ENCODE measurements around the gene ACTR6. TPM values are rescaled to one million over a fixed set of nuclear protein-coding genes. Genes with fewer than 3 reads are reported as not detected.
"Not testable (repeated sequence)": the region's sequence is repeated elsewhere in the genome, so short reads cannot be mapped to it uniquely, and the experiment has no call there.

ACTR6 gene
- total and polyA plus RNA-seq, 7 experiments from 2014 or later = 24.1 to 46.8 (median 40.2) TPM

DNA sequence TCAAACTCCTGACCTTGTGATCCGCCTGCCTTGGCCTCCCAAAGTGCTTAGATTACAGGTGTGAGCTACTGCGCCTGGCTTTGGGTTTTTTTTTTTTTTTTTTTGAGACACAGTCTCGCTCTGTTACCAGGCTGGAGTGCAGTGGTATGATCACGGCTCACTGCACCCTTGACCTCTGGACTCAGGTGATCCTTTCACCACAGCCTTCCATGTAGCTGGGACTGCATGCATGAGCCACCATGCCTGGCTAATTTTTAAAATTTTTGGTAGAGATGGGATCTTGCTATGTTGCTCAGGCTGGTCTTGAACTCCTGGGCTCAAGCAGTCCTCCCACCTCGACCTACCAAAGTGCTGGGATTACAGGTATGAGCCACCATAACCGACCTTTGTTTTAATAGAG lies 21.6 kb downstream of the ACTR6 start:
- H3K4me3 ChIP-seq (ENCODE audit: low read length); H3K9me3 ChIP-seq (ENCODE audit: control insufficient read depth in 2 of 3, low read length in 3 of 3); ATAC-seq; H3K9me3 Mint-ChIP-seq; intact Hi-C loops (cut with micrococcal nuclease); H3K27me3 ChIP-seq (ENCODE audit: control insufficient read depth in 2 of 2, insufficient read depth in 2 of 2, low read length in 2 of 2); CTCF ChIA-PET; H3K4me1 Mint-ChIP-seq; H3K4me1 ChIP-seq (ENCODE audit: control insufficient read depth in 2 of 2, insufficient read depth in 2 of 2, low read length in 2 of 2); H3K4me3 Mint-ChIP-seq; H3K27ac ChIP-seq (ENCODE audit: low read depth, low read length); POLR2A ChIA-PET; DNase-seq; H3K27me3 Mint-ChIP-seq: not testable (repeated sequence)
- peaks cover 4 to 69% (median 11%) of the 10 kb centered on the region in 3 experiments for H3K36me3 ChIP-seq (ENCODE audit: control insufficient read depth in 2 of 3, insufficient read depth in 3 of 3, low read length in 3 of 3)
- Mint-ChIP-seq H3K36me3 (peaks cover 2 to 26% (median 10%) of the 10 kb centered on the region in 5 donors), H3K27ac (peak overlapping the region in 1 of 9 donors; percentile 74)

DNA sequence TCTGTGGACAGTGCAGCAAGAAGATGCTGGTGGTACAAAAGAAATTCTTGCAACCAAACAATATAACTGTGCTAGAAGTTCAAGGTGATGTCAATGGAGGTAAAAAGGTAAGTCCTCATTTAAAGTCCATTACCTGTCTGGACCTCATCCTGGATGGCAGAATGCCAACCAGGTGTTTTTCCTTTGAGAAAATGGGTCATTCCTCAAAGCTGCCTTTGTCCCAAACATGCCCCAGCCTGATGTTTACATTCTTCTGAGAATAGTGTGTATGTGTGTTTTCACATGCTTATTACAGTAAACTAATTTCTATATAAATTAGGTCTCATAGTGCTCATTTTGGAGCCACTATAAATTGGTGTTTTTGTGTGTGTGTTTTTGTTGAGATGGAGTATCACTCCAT lies 24.9 kb downstream of the ACTR6 start:
- ChIA-PET POLR2A (no interaction called here), CTCF (no interaction called here)
- intact Hi-C loops (cut with micrococcal nuclease) = no loop called here
- Histone ChIP-seq H3K27me3 (ENCODE audit: control insufficient read depth in 2 of 2, insufficient read depth in 2 of 2, low read length in 2 of 2) (no peaks in the 10 kb centered on the region), H3K9me3 (ENCODE audit: control insufficient read depth in 2 of 3, low read length in 3 of 3) (no peaks in the 10 kb centered on the region), H3K36me3 (ENCODE audit: control insufficient read depth in 2 of 3, insufficient read depth in 3 of 3, low read length in 3 of 3) (peaks cover 0 to 39% (median 5%) of the 10 kb centered on the region in 3 experiments), H3K27ac (ENCODE audit: low read depth, low read length) (no peak overlapping the region), H3K4me1 (ENCODE audit: control insufficient read depth in 2 of 2, insufficient read depth in 2 of 2, low read length in 2 of 2) (no peaks in the 10 kb centered on the region), H3K4me3 (ENCODE audit: low read length) (no peak overlapping the region)
- Mint-ChIP-seq H3K27me3 (no peaks in the 10 kb centered on the region), H3K4me3 (no peak overlapping the region), H3K9me3 (no peaks in the 10 kb centered on the region), H3K36me3 (peaks cover 2 to 17% (median 10%) of the 10 kb centered on the region in 5 donors), H3K4me1 (no peaks in the 10 kb centered on the region), H3K27ac (no peak overlapping the region)
- no peak for ATAC-seq
- DNase-seq = no peak

DNA sequence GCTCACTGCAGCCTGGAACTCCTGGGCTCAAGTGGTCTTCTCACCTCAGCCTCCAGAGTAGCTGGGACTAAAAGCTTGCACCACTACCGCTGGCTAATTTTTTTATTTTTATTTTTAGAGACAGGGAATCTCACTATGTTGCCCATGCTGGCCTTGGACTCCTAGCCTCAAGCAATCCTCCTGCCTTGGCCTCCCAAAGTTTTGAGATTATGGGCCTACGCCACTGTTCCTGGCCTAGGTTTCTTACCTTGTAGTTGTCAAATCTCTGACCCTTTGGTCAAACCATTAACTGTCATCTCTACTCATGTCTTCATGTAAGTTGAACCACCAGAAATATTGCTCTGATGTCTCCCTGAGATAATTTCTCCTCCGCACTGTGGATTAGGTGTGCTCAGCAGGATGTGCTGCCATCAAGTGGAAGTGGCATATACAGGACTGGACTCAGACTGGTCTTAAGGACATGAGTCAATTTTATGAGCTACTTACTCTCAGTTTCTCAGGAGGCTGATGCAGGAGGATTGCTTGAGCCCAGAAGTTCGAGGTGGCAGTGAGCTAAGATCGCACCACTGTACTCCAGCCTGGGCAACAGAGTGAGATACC lies 28.5 kb downstream of the ACTR6 start:
- no peak overlapping the region for H3K27ac ChIP-seq (ENCODE audit: low read depth, low read length)
- DNase-seq (no peak), ATAC-seq (no peak)
- no peak overlapping the region for H3K27ac Mint-ChIP-seq
- ChIA-PET CTCF (no interaction called here), POLR2A (interaction anchor here (1.0 kb wide), 1 partner anchor 8 kb away, joined by 3 read pairs; no protein-coding TSS in a partner anchor)
- H3K9me3 Mint-ChIP-seq = no peaks in the 10 kb centered on the region
- no peaks in the 10 kb centered on the region for H3K27me3 Mint-ChIP-seq
- H3K36me3 ChIP-seq (ENCODE audit: control insufficient read depth in 2 of 3, insufficient read depth in 3 of 3, low read length in 3 of 3) = peaks cover 0 to 15% (median 0%) of the 10 kb centered on the region in 3 experiments
- intact Hi-C loops (cut with micrococcal nuclease) = no loop called here
- H3K4me3 Mint-ChIP-seq = no peak overlapping the region
- no peaks in the 10 kb centered on the region for H3K27me3 ChIP-seq (ENCODE audit: control insufficient read depth in 2 of 2, insufficient read depth in 2 of 2, low read length in 2 of 2)
- H3K4me1 ChIP-seq (ENCODE audit: control insufficient read depth in 2 of 2, insufficient read depth in 2 of 2, low read length in 2 of 2) = no peaks in the 10 kb centered on the region
- H3K9me3 ChIP-seq (ENCODE audit: control insufficient read depth in 2 of 3, low read length in 3 of 3) = no peaks in the 10 kb centered on the region
- H3K4me3 ChIP-seq (ENCODE audit: low read length) = no peak overlapping the region
- peaks cover 0 to 5% (median 5%) of the 10 kb centered on the region in 5 donors for H3K36me3 Mint-ChIP-seq
- H3K4me1 Mint-ChIP-seq = no peaks in the 10 kb centered on the region

DNA sequence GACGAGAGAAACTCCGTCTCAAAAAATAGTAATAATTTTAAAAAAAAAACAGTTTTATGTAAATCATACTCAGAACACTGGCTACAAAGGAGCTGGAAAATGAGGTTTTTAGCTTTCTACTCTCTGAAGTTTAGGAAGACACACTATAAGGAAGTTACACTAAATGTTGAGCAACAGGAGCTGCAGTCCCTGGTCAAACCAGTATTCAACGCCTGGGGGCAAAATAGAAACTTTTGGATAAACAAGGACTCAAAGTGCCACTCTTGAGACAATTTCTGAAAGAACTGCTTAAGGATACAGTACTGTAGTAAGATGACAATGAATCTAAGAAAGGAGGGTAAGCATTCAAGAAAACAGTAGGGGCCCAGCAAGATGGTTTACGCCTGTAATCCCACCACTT lies 29.3 kb downstream of the ACTR6 start:
- Mint-ChIP-seq H3K4me3 (no peak overlapping the region), H3K36me3 (peaks cover 0 to 5% (median 4%) of the 10 kb centered on the region in 5 donors), H3K4me1 (no peaks in the 10 kb centered on the region), H3K27ac (no peak overlapping the region), H3K27me3 (no peaks in the 10 kb centered on the region), H3K9me3 (no peaks in the 10 kb centered on the region)
- no peak overlapping the region for H3K27ac ChIP-seq (ENCODE audit: low read depth, low read length)
- H3K27me3 ChIP-seq (ENCODE audit: control insufficient read depth in 2 of 2, insufficient read depth in 2 of 2, low read length in 2 of 2) = no peaks in the 10 kb centered on the region
- peaks cover 0 to 8% (median 0%) of the 10 kb centered on the region in 3 experiments for H3K36me3 ChIP-seq (ENCODE audit: control insufficient read depth in 2 of 3, insufficient read depth in 3 of 3, low read length in 3 of 3)
- DNase-seq = no peak
- no peaks in the 10 kb centered on the region for H3K9me3 ChIP-seq (ENCODE audit: control insufficient read depth in 2 of 3, low read length in 3 of 3)
- H3K4me1 ChIP-seq (ENCODE audit: control insufficient read depth in 2 of 2, insufficient read depth in 2 of 2, low read length in 2 of 2) = no peaks in the 10 kb centered on the region
- ChIA-PET POLR2A (interaction anchor here (1.0 kb wide), 1 partner anchor 9 kb away, joined by 3 read pairs; no protein-coding TSS in a partner anchor), CTCF (no interaction called here)
- H3K4me3 ChIP-seq (ENCODE audit: low read length) = no peak overlapping the region
- intact Hi-C loops (cut with micrococcal nuclease) = loop anchor here in 1 of 2 donors (10.0 kb wide), 1 partner anchor 175 kb away; no protein-coding TSS in a partner anchor
- no peak for ATAC-seq

DNA sequence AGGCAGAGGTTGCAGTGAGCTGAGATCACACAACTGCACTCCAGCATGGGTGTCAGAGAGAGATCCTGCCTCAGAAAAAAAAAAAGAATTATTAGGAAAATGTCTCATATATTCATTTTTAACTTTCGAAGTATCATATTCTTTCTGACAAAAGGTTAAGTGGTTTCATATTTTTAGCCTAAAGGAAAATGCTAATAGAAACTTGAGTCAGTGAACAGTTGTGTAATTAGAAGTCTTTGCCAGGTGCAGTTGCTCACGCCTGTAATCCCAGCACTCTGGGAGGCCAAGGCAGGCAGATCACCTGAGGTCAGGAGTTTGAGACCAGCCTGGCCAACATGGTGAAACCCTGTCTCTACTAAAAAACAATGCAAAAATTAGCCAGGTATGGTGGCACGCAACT lies 31.3 kb downstream of the ACTR6 start:
- H3K27me3 ChIP-seq (ENCODE audit: control insufficient read depth in 2 of 2, insufficient read depth in 2 of 2, low read length in 2 of 2); H3K4me1 Mint-ChIP-seq; DNase-seq; POLR2A ChIA-PET; H3K9me3 ChIP-seq (ENCODE audit: control insufficient read depth in 2 of 3, low read length in 3 of 3); H3K4me3 Mint-ChIP-seq; H3K9me3 Mint-ChIP-seq; H3K36me3 ChIP-seq (ENCODE audit: control insufficient read depth in 2 of 3, insufficient read depth in 3 of 3, low read length in 3 of 3); H3K4me3 ChIP-seq (ENCODE audit: low read length); H3K4me1 ChIP-seq (ENCODE audit: control insufficient read depth in 2 of 2, insufficient read depth in 2 of 2, low read length in 2 of 2); H3K27me3 Mint-ChIP-seq; H3K36me3 Mint-ChIP-seq; H3K27ac ChIP-seq (ENCODE audit: low read depth, low read length); ATAC-seq; H3K27ac Mint-ChIP-seq: not testable (repeated sequence)
- intact Hi-C loops (cut with micrococcal nuclease) = loop anchor here in 1 of 2 donors (10.0 kb wide), 1 partner anchor 173 kb away; no protein-coding TSS in a partner anchor
- CTCF ChIA-PET = interaction anchor here (0.7 kb wide), 1 partner anchor 103 kb away, joined by 6 read pairs; no protein-coding TSS in a partner anchor

DNA sequence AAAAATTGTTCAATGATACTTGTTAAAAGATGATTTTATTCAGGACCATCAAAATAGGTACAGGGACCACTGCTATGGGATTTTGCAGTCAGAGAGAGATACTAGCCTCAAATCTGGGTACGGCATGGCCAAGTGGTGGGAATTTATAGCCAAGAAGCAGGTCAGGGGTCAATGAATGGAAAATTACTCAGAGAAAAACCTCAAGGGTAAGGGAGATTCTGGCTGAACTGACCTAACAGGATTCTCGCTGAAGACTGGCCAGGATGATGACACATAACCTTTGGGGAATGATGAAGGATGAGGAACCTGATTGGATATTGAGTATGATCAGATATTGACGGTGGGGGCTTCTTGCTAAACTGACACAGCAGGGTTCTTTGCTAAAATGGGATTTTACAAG lies 33.6 kb downstream of the ACTR6 start:
- POLR2A ChIA-PET = no interaction called here
- Mint-ChIP-seq H3K4me1 (no peaks in the 10 kb centered on the region), H3K4me3 (no peak overlapping the region), H3K9me3 (no peaks in the 10 kb centered on the region), H3K36me3 (no peaks in the 10 kb centered on the region), H3K27me3 (no peaks in the 10 kb centered on the region), H3K27ac (no peak overlapping the region)
- H3K9me3 ChIP-seq (ENCODE audit: control insufficient read depth in 2 of 3, low read length in 3 of 3) = no peaks in the 10 kb centered on the region
- no peaks in the 10 kb centered on the region for H3K4me1 ChIP-seq (ENCODE audit: control insufficient read depth in 2 of 2, insufficient read depth in 2 of 2, low read length in 2 of 2)
- ATAC-seq (no peak), DNase-seq (no peak)
- H3K27me3 ChIP-seq (ENCODE audit: control insufficient read depth in 2 of 2, insufficient read depth in 2 of 2, low read length in 2 of 2) = no peaks in the 10 kb centered on the region
- no peak overlapping the region for H3K4me3 ChIP-seq (ENCODE audit: low read length)
- H3K27ac ChIP-seq (ENCODE audit: low read depth, low read length) = no peak overlapping the region
- intact Hi-C loops (cut with micrococcal nuclease) = loop anchor here (1.0 to 10.0 kb wide), 6 partner anchors 170 to 507 kb away; no protein-coding TSS in a partner anchor
- no peaks in the 10 kb centered on the region for H3K36me3 ChIP-seq (ENCODE audit: control insufficient read depth in 2 of 3, insufficient read depth in 3 of 3, low read length in 3 of 3)
- CTCF ChIA-PET = interaction anchor here (1.0 to 1.7 kb wide), 4 partner anchors 80 to 438 kb away, joined by 3 to 5 read pairs (median 4); no protein-coding TSS in a partner anchor

Measured in naive thymus-derived CD4-positive, alpha-beta T cell (primary cell).